Vagina (tissue), 2 donors: ENCODE measurements around the gene EPHB1.

Source experiments
- POLR2A ChIP-seq, 2 donors: fragments of 450-650 bp; IDR thresholded peaks; one replicate each; pipeline ENCODE4 v1.6.1; 2017; ENCODE audit warnings: antibody characterized with exemption in 2 of 2, mild to moderate bottlenecking in 2 of 2, moderate library complexity in 2 of 2
- TF ChIP-seq, protein P1 (sequence below), 3 experiments: fragments of 450-650 bp in 2 of 3; fragments of 200-600 bp in 1 of 3; sonication (generic) in 1 of 3; IDR thresholded peaks; one replicate each; pipeline ENCODE4 v1.5.1; 2017 to 2019; ENCODE audit warnings: antibody characterized with exemption in 3 of 3, mild to moderate bottlenecking in 2 of 3, moderate library complexity in 2 of 3

GRCh38 chr3:135249186-135249585, 454.1 kb downstream of the EPHB1 start:
- TF ChIP-seq POLR2A (IDR thresholded peaks at IDR 0.05): no peak
- TF ChIP-seq, protein P1, sequence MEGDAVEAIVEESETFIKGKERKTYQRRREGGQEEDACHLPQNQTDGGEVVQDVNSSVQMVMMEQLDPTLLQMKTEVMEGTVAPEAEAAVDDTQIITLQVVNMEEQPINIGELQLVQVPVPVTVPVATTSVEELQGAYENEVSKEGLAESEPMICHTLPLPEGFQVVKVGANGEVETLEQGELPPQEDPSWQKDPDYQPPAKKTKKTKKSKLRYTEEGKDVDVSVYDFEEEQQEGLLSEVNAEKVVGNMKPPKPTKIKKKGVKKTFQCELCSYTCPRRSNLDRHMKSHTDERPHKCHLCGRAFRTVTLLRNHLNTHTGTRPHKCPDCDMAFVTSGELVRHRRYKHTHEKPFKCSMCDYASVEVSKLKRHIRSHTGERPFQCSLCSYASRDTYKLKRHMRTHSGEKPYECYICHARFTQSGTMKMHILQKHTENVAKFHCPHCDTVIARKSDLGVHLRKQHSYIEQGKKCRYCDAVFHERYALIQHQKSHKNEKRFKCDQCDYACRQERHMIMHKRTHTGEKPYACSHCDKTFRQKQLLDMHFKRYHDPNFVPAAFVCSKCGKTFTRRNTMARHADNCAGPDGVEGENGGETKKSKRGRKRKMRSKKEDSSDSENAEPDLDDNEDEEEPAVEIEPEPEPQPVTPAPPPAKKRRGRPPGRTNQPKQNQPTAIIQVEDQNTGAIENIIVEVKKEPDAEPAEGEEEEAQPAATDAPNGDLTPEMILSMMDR (IDR thresholded peaks at IDR 0.05): no peak
